NB4 (cell line): Measurements from ENCODE around the gene P2RY1.

ENCODE experiments used
- CTCF ChIP-seq: IDR thresholded peaks from one replicate; pipeline ENCODE4 v1.5.1; 2012; ENCODE audit warnings: low read depth, low read length
- MAX ChIP-seq: IDR thresholded peaks from 2 replicates; pipeline ENCODE4 v1.6.1; 2011; ENCODE audit warnings: low read depth, low read length
- POLR2A ChIP-seq: IDR thresholded peaks from 2 replicates; pipeline ENCODE4 v1.6.1; 2011; ENCODE audit warnings: mild to moderate bottlenecking; ENCODE audit not compliant: insufficient read length; ENCODE audit errors: extremely low read depth

GRCh38 chr3:152828075-152828840 lies 6.7 kb upstream of the P2RY1 start:
- TF ChIP-seq CTCF (no peak), POLR2A (no peak), MAX (no peak)
